ES-I3 (cell line): ENCODE data around the gene TADA2A.
"Not testable (repeated sequence)": the region's sequence is repeated elsewhere in the genome, so short reads cannot be mapped to it uniquely, and the experiment has no call there.

ENCODE experiments used
- H3K36me3 ChIP-seq: 2 replicates; pipeline ENCODE4 v1.6.1; 2013; ENCODE audit warnings: mild to moderate bottlenecking, low read length, control low read depth, moderate library complexity; ENCODE audit not compliant: insufficient read depth
- H3K4me1 ChIP-seq: 2 replicates; pipeline ENCODE4 v1.6.1; 2013; ENCODE audit warnings: mild to moderate bottlenecking, control low read depth, low read length; ENCODE audit not compliant: insufficient read depth
- H3K9ac ChIP-seq: 2 replicates; pipeline ENCODE4 v1.6.1; 2013; ENCODE audit warnings: low read depth, mild to moderate bottlenecking, low read length, moderate library complexity
- H3K9me3 ChIP-seq: 2 replicates; pipeline ENCODE4 v1.6.1; 2013; ENCODE audit warnings: mild to moderate bottlenecking, low read length, moderate library complexity; ENCODE audit not compliant: control insufficient read depth, insufficient read depth

TADA2A gene

GRCh38 chr17:37503148-37503547 lies 96.5 kb downstream of the TADA2A start:
- Histone ChIP-seq H3K9ac (no peak overlapping the region), H3K4me1 (peaks cover 4% of the 10 kb centered on the region; the same call in 1 of the 2 replicates), H3K36me3 (no peaks in the 10 kb centered on the region), H3K9me3 (no peaks in the 10 kb centered on the region)

GRCh38 chr17:37505333-37505732 lies 98.6 kb downstream of the TADA2A start:
- peaks cover 4% of the 10 kb centered on the region; the same call in 1 of the 2 replicates for H3K4me1 ChIP-seq
- no peaks in the 10 kb centered on the region for H3K36me3 ChIP-seq
- no peaks in the 10 kb centered on the region for H3K9me3 ChIP-seq
- H3K9ac ChIP-seq: no peak overlapping the region

- Histone ChIP-seq H3K9ac (no peak overlapping the region), H3K4me1 (peaks cover 4% of the 10 kb centered on the region; the same call in 1 of the 2 replicates), H3K36me3 (no peaks in the 10 kb centered on the region), H3K9me3 (no peaks in the 10 kb centered on the region)
Measured at GRCh38 chr17:37506678-37507077, 100.0 kb downstream of the TADA2A start.

- no peaks in the 10 kb centered on the region for H3K9me3 ChIP-seq
- H3K9ac ChIP-seq: no peak overlapping the region
- H3K36me3 ChIP-seq: no peaks in the 10 kb centered on the region
- H3K4me1 ChIP-seq: peaks cover 4% of the 10 kb centered on the region; the same call in 1 of the 2 replicates
Measured at GRCh38 chr17:37507111-37507510, 100.4 kb downstream of the TADA2A start.

GRCh38 chr17:37510056-37510455 lies 103.4 kb downstream of the TADA2A start:
- no peak overlapping the region for H3K9ac ChIP-seq
- peaks cover 6% of the 10 kb centered on the region; the same call in 1 of the 2 replicates for H3K36me3 ChIP-seq
- H3K9me3 ChIP-seq: no peaks in the 10 kb centered on the region
- peaks cover 4% of the 10 kb centered on the region; the same call in 1 of the 2 replicates for H3K4me1 ChIP-seq

GRCh38 chr17:37511642-37512041 lies 105.0 kb downstream of the TADA2A start:
- not testable (repeated sequence) for H3K4me1 ChIP-seq, H3K9ac ChIP-seq, H3K9me3 ChIP-seq, H3K36me3 ChIP-seq

GRCh38 chr17:37512442-37513068 lies 105.9 kb downstream of the TADA2A start:
- Histone ChIP-seq H3K9ac (no peak overlapping the region), H3K9me3 (no peaks in the 10 kb centered on the region), H3K4me1 (no peaks in the 10 kb centered on the region), H3K36me3 (peaks cover 6% of the 10 kb centered on the region)

GRCh38 chr17:37513711-37514110 lies 107.0 kb downstream of the TADA2A start:
- no peak overlapping the region for H3K9ac ChIP-seq
- no peaks in the 10 kb centered on the region for H3K9me3 ChIP-seq
- no peaks in the 10 kb centered on the region for H3K4me1 ChIP-seq
- peaks cover 14% of the 10 kb centered on the region for H3K36me3 ChIP-seq

GRCh38 chr17:37516127-37516571 lies 109.5 kb downstream of the TADA2A start:
- no peak overlapping the region for H3K9ac ChIP-seq
- H3K9me3 ChIP-seq: no peaks in the 10 kb centered on the region
- no peaks in the 10 kb centered on the region for H3K4me1 ChIP-seq
- H3K36me3 ChIP-seq: peaks cover 19% of the 10 kb centered on the region

- peaks cover 19% of the 10 kb centered on the region for H3K36me3 ChIP-seq
Measured at GRCh38 chr17:37517881-37518280, 111.2 kb downstream of the TADA2A start.

GRCh38 chr17:37518826-37519225 lies 112.1 kb downstream of the TADA2A start:
- Histone ChIP-seq H3K36me3 (peaks cover 13% of the 10 kb centered on the region), H3K4me1 (no peaks in the 10 kb centered on the region), H3K9ac (no peak overlapping the region), H3K9me3 (no peaks in the 10 kb centered on the region)

More at GRCh38 chr17:37517881-37518280, 111.2 kb downstream of the TADA2A start:
- Histone ChIP-seq H3K4me1 (no peaks in the 10 kb centered on the region), H3K9ac (no peak overlapping the region), H3K9me3 (no peaks in the 10 kb centered on the region)

GRCh38 chr17:37519251-37519985 lies 112.7 kb downstream of the TADA2A start:
- Histone ChIP-seq H3K4me1 (no peaks in the 10 kb centered on the region), H3K9ac (no peak overlapping the region), H3K36me3 (peaks cover 13% of the 10 kb centered on the region), H3K9me3 (no peaks in the 10 kb centered on the region)

GRCh38 chr17:37520174-37520573 lies 113.5 kb downstream of the TADA2A start:
- Histone ChIP-seq H3K36me3 (peaks cover 13% of the 10 kb centered on the region), H3K4me1 (no peaks in the 10 kb centered on the region), H3K9me3 (no peaks in the 10 kb centered on the region), H3K9ac (no peak overlapping the region)

GRCh38 chr17:37521821-37522220 lies 115.1 kb downstream of the TADA2A start:
- no peaks in the 10 kb centered on the region for H3K4me1 ChIP-seq
- no peak overlapping the region for H3K9ac ChIP-seq
- H3K9me3 ChIP-seq: no peaks in the 10 kb centered on the region
- H3K36me3 ChIP-seq: peaks cover 13% of the 10 kb centered on the region

- Histone ChIP-seq H3K4me1 (no peaks in the 10 kb centered on the region), H3K9me3 (no peaks in the 10 kb centered on the region), H3K36me3 (peaks cover 5% of the 10 kb centered on the region), H3K9ac (no peak overlapping the region)
Measured at GRCh38 chr17:37523715-37524219, 117.1 kb downstream of the TADA2A start.
